ENCODE measurements around the gene GUCY2C. TPM values are rescaled to one million over a fixed set of nuclear protein-coding genes. Genes with fewer than 3 reads are reported as not detected.
A peak's percentile ranks its signal among the peaks of the same experiment; 100 is the strongest.
"Not testable (repeated sequence)": the region's sequence is repeated elsewhere in the genome, so short reads cannot be mapped to it uniquely, and the experiment has no call there.

GUCY2C gene
- total RNA-seq, 2 donors from 2014 or later: 75.0 to 82.8 TPM

DNA sequence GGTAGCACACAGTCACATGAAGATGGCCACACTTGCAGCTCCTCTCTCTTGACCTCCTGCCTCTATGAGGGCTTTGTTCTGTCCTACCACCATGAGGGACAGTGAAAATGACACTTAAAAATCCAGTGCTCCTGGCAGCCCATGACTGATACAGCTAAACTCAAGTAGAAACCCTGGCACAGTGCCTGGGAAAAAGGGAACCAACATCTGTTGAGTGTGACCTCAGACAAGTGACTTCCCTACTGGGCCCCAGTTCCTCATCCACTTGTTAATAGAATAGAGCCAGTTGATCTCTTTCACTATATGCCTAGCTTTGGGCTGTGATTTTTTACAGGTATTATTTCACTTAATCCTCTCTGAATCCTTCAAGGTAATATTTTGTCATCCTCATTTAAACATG is 4.8 kb downstream of the GUCY2C start:
- peak; percentile 41 to 52 for DNase-seq
- intact Hi-C loops (cut with DNase I, micrococcal nuclease): no loop called here
- no peak for ATAC-seq

DNA sequence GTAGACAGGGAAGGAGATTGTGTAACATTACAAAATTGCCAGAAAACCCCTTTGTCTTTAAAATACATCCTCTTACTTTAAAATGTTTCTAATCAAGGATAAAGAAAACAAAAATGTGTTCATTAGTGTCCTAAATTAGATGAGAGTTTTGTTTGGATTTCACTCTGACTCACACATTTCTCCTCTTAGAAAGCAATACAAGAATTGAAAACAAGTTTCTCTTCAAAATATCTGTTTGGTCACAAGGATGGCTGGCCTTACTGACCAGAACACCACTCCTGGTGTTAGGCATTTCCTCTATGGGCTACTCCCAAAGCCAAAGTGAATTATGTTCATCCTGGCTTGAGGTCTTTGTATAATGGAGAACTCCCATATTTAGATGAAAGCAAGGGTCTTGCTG is 6.4 kb downstream of the GUCY2C start:
- ATAC-seq (no peak), DNase-seq (no peak)
- intact Hi-C loops (cut with DNase I, micrococcal nuclease): no loop called here

DNA sequence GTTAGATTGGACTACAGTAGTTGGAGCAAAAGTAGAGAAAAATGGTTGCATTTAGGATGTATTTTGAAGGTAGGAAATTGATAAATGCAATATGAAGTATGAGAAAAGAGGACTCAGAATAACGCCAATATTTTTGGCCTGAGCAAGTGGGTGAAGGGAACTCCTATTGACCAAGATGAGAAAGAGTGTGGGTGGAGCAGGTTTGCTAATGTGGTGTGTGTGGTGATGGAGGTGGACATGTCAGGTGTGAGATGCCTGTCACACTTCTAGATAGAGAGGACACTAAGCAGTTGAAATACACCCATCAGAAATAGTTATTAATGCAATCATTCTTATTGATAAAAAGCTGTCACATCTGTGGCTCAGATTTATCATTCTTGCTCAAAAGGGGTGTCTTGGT is 7.3 kb downstream of the GUCY2C start:
- intact Hi-C loops (cut with DNase I, micrococcal nuclease): no loop called here
- DNase-seq: no peak
- no peak for ATAC-seq

DNA sequence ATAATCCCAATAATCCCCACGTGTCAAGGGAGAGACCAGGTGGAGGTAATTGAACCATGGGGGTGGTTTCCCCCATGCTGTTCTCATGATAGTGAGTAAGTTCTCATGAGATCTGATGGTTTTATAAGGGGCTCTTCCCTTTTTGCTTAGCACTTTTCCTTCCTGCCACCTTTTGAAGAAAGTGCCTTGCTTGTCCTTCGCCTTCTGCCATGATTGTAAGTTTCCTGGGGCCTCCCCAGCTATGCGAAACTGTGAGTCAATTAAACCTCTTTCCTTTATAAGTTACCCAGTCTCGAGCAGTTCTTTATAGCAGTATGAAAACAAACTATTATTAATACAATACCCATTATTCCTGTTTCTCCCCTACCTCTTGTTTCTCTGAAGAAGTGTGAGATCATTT is 14.2 kb downstream of the GUCY2C start:
- intact Hi-C loops (cut with DNase I, micrococcal nuclease); DNase-seq; ATAC-seq: not testable (repeated sequence)

DNA sequence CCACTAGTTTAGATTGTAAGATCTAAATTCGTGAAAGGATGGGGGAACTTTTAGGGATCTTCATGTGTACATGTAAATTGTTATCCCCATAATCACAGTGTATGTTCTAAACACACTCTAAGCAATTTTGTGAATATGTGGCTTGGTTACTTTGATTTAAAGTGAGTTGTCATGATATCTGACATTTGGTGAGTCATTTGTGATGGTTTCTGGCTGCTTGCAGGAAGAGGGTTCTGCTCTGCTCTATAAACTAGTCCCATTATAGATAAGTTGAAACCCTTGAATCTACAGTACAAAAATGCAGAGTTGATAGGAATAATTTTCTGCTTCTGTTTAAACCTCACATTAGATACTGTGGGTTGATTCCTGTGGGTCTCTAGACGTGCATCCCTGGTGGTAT is 14.8 kb downstream of the GUCY2C start:
- ATAC-seq: no peak
- intact Hi-C loops (cut with DNase I, micrococcal nuclease): no loop called here
- no peak for DNase-seq

DNA sequence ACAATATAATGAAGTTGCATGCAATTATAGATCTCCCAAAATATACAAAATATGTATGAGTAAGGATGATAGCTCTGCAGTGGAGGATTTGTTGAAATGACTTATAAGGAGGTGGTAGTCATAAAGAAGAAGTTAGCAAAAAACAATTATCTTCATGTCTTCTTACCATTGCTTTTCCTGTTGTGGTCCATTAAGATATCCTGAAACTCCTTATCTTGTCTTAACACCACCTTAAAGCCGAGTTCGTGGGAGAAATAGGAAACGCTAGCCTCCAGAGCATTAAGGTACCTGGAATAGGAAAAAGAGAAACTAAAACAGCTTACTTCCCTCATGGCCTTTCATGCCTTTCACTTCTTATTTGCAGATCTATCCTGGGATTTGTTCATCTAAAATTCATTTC is 15.2 kb downstream of the GUCY2C start:
- ATAC-seq (no peak), DNase-seq (no peak)
- intact Hi-C loops (cut with DNase I, micrococcal nuclease): no loop called here

DNA sequence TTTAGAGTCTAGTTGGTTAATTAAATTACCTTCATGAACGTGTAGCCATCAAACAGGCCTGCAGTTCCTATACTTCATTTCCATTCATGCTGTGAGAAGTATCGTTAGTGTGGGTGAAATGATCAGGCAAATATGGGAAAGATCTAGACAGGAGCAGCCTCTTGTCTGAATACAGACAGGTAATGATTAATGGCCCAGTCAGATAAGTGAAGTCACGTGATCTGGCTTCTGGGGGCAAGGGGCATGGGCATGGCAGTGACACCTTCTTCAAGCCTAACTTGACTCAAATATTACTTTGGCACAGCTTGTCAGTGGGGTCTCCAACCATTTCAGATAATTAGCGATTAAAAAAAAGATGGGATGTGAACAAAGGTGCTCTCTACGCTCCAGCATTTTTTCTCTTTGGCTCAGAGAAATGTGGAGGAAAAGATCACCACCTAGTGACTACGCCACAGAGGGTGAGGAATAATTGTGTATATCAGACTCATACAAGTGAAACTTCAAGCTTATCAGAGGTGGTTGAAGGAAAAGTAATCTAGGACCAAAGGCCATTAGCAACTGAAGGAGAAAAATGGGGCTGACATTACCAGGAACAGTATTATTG is 17.8 kb downstream of the GUCY2C start:
- no peak for ATAC-seq
- intact Hi-C loops (cut with DNase I, micrococcal nuclease): no loop called here
- DNase-seq: no peak

DNA sequence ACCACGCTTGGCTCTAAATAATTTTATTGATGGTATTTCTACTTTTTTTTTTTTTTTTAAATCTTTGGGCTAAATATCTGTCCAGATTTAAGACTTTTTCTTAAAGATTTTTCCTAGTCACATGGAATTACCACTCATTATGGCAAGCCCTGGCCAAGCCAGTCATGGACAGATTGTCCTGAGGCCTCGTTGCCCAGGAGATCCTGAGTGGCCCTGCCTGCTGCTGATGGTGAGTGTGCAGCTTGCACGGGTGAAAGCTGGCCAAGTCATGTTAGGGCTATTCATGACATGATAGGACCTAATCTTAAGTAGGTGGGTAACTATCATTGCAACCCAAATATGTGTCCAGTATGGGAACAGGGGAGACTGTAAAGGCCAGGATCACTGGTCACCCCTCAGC is 27.8 kb downstream of the GUCY2C start:
- DNase-seq: no peak
- no peak for ATAC-seq
- intact Hi-C loops (cut with DNase I, micrococcal nuclease): no loop called here

DNA sequence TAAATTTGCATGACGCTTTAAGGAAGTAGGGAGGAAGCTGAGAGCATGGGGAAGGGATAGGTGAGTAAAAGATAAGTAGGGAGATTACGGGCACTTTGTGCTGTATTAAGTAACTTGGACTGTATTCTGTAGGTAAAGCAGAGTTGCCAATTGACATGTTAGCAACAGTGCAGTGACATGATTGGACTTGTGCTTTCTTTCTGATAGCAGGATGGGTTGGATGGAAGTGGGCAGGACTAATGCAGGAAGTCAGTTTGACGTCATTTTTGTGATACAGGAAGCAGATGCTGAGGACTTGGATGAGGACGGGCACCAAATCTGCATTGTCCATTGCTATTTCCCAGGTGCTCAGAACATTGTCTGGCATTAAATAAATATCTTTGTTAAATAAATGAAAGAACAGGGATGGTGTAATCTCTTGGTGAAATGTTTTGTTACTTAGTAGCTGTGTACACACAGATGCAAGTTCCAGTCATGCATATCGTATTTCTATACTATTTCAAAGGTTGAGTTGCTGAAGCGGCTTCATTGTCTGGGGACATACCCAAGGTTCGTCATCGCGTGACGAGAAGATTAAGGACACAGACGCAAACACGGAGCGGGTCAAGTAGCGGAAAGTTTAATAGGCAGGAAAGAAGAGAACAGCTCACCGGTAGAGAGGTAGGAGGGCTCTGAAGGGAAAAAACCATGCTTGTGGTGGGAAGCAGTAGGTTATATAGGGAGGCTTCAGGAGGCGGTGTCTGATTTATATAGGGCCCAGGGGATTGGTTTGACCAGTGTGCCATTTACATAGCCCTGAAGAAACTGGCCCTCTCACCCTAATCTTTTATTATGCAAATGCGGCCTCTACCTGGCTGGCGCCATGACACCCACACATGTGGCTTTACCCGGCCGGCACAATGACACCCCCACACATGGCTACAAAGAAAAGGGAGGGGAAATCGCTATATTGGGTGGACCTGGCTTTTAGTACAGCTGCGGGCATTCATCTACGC is 30.7 kb downstream of the GUCY2C start:
- DNase-seq: no peak
- ATAC-seq: peak; percentile 22
- intact Hi-C loops (cut with DNase I, micrococcal nuclease): no loop called here

DNA sequence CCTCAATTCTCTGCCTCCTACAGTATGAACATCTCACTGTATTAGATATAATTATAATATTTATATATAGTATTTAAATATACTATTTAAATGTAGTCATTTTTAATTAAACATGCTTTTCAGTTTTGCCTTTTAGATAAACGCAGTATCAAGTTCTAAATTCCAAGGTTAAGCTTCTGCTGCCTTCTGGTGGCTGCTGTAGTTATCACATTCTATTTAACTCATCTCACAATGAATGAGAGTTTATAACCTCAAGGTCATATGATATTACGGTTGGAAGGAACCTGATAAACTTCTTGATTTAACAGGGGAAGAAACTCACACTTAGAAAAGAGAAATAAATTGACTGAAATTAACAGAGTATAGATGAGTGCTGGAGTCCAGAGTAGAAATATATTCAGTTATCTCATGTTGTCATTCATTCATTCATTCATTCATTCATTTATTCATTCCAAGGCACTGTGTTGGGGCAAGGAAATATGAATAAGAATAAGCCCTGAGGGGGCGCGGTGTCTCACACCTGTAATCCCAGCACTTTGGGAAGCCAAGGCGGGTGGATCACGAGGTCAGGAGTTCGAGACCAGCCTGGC is 31.9 kb downstream of the GUCY2C start:
- DNase-seq (peak in 1 of 2 donors; percentile 18), ATAC-seq (peak; percentile 88)
- intact Hi-C loops (cut with DNase I, micrococcal nuclease): no loop called here

DNA sequence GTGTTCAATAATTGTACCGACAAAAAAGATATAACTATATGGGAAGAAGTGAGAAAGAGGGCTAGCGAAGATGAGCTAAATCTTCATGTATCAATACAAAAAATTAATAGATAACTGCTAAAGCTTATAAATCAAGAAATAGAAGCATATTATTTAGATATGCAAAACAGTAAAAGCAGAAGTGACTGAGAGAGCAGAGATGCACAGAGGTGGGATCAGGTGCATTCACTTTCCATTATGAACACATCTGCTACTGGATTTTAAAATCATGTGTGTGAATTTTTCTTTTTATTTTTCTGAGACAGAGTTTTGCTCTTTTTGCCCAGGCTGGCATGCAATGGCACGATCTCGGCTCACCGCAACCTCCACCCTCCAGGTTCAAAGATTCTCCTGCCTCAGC is 33.4 kb downstream of the GUCY2C start:
- ATAC-seq (no peak), DNase-seq (no peak)
- intact Hi-C loops (cut with DNase I, micrococcal nuclease): no loop called here

DNA sequence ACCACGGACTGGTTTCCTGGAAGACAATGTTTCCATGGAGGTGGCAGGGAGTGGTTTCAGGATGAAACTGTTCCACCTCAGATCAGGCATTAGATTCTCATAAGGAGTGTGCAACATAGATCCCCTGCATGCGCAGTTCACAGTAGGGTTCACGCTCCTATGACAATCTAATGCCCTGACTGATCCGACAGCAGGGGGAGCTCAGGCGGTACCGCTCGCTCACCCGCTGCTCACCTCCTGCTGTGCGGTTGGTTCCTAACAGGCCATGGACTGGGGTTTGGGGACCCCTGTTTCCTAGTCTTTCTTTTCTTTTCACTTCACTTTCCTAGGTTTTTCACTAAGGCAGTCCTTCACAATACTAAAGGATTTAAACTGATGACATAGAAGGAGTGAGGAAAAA is 39.6 kb downstream of the GUCY2C start:
- no peak for DNase-seq
- intact Hi-C loops (cut with DNase I, micrococcal nuclease): no loop called here
- no peak for ATAC-seq

DNA sequence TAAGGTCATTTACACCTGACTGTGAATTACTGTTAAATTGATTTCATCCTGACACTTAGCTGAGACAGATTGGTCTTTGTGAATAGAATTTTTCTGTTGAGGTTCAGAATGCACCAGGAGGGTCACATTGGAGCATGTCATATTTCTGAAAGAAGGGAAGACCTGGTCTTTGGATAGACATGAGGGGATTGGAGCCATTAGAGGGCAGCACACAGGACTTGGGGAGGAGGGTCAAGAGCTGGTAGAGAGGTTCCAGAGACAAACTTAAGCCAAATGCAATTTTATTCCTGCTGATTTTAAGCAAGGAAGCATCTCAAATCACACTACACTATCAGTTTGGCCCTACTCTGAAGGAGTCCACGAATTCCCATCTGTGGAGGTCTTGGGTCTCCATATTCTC is 41.1 kb downstream of the GUCY2C start:
- intact Hi-C loops (cut with DNase I, micrococcal nuclease): no loop called here
- no peak for DNase-seq
- no peak for ATAC-seq

DNA sequence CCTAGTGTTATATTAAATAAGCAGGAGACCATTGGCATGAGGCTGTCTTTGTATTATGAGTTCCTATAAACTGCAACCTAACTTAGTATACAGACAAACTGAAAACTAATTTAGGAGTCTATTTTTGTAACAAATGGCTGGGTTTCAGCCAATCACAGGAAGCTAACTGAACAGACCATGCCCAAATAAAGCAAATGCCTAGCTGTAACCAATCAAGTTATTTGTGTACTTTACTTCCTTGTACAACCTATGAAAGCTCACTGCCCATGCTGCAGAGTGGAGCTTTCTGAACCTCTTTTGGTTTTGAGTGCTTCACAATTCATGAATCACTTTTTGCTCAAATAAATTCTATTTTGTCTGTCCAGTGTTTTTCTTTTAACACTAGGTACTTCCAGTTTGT is 41.6 kb downstream of the GUCY2C start:
- DNase-seq: no peak
- peak; percentile 57 for ATAC-seq
- intact Hi-C loops (cut with DNase I, micrococcal nuclease): no loop called here

DNA sequence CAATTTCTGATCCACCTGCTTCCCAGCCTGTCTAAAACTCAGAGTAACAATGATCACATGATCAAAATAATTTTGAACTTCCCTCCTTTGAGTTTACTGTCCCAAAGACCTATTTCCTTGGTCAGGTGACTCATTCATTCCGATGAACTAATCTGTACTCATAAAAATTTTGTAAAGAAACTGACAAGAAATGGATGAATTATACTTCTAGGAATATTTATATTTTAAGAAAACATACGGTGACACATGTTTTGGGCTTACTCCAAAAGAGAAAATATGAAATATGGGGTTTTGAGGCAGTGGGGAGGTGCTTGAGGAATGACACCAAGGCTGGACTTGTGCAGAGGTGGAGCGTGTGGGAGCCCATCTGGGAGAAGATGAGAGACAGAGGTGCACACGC is 42.0 kb downstream of the GUCY2C start:
- no peak for ATAC-seq
- intact Hi-C loops (cut with DNase I, micrococcal nuclease): no loop called here
- DNase-seq: no peak

DNA sequence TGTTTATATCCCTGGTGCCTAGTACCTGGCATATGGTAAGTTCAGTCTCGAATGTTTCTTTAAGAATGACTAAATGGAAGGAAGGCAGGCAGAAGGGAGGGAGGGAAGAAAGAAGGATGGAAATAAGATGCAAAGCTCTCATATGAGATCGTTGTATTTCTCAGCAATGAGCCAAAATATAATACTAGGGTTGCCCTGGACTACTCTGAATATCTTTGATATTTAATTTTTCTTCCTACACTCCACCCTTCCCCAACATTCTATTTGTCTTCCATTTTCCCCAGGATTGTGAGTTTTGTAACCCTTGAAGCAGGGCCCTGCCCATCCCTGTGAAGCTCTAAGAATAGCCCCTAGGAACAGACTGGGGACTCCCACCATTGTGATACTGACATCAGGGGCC is 43.9 kb downstream of the GUCY2C start:
- intact Hi-C loops (cut with DNase I, micrococcal nuclease): no loop called here
- no peak for DNase-seq
- no peak for ATAC-seq

DNA sequence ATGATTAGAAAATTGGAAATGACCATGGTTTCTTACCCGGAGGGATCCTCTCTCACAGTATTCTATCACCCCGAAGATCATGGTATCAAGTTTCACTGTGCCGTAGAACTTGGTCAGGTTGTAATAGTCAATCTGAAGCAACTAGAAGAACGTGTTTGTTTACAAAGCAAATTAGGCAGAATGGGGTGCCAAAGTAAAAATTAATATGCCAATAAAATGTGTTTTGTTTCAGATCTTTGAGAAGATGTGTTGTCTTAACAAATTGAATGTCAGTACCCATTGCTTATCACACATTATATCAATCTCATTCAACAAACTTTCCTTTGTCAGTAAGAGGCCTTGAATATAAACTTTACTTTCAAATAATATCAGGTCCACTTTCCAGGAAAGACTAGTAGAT is 45.0 kb downstream of the GUCY2C start:
- ATAC-seq (no peak), DNase-seq (no peak)
- intact Hi-C loops (cut with DNase I, micrococcal nuclease): no loop called here

DNA sequence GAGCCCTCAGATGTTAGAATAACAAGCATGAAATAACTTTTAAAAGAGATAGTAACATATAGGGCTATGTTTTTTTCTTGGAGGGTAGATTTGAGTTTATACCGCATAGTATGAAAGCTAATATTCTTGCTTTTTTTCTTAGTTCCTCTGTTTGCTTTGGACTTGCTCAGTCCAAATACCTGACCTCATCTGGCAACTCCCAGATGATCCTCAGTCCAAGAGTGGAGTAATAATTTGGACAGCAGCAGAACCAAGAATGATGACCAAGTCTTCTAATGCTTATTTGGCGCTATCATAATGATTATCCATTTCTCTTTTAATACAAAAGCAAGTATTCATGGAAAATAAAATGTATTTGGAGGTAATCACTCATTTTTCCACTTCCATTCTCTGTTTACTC is 45.6 kb downstream of the GUCY2C start:
- no peak for ATAC-seq
- intact Hi-C loops (cut with DNase I, micrococcal nuclease): no loop called here
- no peak for DNase-seq

DNA sequence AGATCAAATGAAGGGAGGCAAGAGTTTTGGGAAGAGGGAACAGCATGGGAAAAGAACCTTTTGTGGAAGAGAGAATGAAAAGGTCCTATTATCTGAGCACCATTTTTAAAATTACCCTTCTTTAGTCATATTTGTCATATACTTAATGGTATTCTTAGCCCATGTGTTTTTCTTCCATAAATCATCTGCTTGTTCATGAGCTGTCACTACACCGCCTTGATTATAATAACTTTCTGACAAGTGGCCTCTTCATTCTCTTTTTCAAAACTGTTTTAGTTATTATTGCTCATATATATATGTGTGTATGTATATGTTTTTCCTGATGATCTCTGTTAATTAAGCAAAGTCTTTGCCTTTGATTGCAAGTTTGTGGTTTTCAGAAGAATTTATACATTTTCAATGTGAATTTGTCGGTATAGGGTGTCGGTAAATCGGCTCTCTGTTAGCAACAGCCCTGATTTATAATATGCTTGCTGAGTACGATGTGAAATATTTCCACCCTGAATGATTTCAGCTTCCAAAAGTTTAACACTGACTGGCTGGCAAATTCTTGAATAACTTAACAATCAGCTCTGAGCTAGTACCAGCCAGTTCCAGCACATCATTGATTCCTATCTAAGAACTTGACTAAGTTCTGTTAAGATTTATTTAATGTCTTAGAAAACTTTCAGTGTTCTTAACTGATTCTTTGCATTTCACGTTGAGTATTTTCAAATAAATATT is 49.2 kb downstream of the GUCY2C start:
- intact Hi-C loops (cut with DNase I, micrococcal nuclease): no loop called here
- DNase-seq: no peak
- no peak for ATAC-seq

DNA sequence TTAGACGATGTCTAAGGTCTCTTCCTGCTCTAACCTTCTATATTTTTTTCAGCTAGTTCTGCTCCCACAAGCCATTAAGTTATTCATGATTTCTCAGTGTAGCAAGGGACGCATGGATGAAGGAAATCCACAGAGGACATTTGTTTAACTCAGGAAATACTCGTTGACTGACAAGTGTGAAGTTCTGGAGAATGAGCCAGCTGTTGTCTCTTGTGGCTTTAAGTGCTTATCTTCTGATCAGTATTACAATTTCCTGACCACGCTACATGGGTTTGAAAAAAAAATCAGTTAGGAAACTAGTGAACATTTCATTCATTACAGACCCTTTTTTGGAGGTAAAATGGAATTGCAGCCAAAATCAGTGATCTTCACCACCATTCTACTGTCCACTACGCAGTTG is 53.1 kb downstream of the GUCY2C start:
- intact Hi-C loops (cut with DNase I, micrococcal nuclease): no loop called here
- DNase-seq (no peak), ATAC-seq (no peak)

Data from left colon (tissue), 2 donors.